WERI-Rb-1 (cell line): ENCODE measurements around the gene ITCH.
"Not testable (repeated sequence)": the region's sequence is repeated elsewhere in the genome, so short reads cannot be mapped to it uniquely, and the experiment has no call there.

Experiments
- DNase-seq: peaks from one replicate; pipeline ENCODE4 v3.0.0-alpha.2; 2020
- H3K27ac ChIP-seq: fragments of 250-450 bp; sonication (Bioruptor Pico); 2 replicates; pipeline ENCODE4 v1.5.1; 2020; ENCODE audit warnings: mild to moderate bottlenecking, moderate library complexity
- H3K27me3 ChIP-seq: fragments of 250-450 bp; sonication (Bioruptor Pico); 2 replicates; pipeline ENCODE4 v1.5.1; 2021; ENCODE audit warnings: mild to moderate bottlenecking, low read depth, moderate library complexity; ENCODE audit not compliant: insufficient read depth, severe bottlenecking
- H3K36me3 ChIP-seq: fragments of 250-450 bp; sonication (Bioruptor Pico); 2 replicates; pipeline ENCODE4 v1.5.1; 2020; ENCODE audit warnings: mild to moderate bottlenecking, moderate library complexity
- H3K4me3 ChIP-seq: 2 replicates; pipeline ENCODE4 v1.5.1; 2011; ENCODE audit warnings: low read depth, mild to moderate bottlenecking, control low read depth, low read length
- H3K9me3 ChIP-seq: fragments of 250-450 bp; sonication (Bioruptor Pico); 2 replicates; pipeline ENCODE4 v1.5.1; 2021; ENCODE audit warnings: mild to moderate bottlenecking, moderate library complexity; ENCODE audit not compliant: severe bottlenecking
- TF ChIP-seq, protein P1 (sequence below): IDR thresholded peaks from 2 replicates; pipeline ENCODE4 v1.5.1; 2011; ENCODE audit warnings: low read depth, mild to moderate bottlenecking, control low read depth, inconsistent platforms, low read length

The ITCH gene

DNA sequence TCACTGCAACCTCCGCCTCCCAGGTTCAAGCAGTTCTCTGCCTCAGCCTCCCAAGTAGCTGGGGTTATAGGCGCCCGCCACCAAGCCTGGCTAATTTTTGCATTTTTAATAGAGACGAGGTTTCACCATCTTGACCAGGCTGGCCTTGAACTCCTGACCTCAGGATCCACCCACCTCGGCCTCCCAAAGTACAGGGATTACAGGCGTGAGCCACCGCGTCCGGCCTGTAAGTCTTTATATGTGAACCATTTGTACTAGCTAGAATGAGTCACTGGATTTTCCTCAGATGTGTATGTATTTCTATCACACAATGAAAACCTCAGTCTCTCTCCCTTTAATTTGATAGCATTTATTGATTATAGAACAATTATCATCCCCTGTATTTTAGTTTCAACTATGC lies 34.0 kb downstream of the ITCH start:
- TF ChIP-seq, protein P1, sequence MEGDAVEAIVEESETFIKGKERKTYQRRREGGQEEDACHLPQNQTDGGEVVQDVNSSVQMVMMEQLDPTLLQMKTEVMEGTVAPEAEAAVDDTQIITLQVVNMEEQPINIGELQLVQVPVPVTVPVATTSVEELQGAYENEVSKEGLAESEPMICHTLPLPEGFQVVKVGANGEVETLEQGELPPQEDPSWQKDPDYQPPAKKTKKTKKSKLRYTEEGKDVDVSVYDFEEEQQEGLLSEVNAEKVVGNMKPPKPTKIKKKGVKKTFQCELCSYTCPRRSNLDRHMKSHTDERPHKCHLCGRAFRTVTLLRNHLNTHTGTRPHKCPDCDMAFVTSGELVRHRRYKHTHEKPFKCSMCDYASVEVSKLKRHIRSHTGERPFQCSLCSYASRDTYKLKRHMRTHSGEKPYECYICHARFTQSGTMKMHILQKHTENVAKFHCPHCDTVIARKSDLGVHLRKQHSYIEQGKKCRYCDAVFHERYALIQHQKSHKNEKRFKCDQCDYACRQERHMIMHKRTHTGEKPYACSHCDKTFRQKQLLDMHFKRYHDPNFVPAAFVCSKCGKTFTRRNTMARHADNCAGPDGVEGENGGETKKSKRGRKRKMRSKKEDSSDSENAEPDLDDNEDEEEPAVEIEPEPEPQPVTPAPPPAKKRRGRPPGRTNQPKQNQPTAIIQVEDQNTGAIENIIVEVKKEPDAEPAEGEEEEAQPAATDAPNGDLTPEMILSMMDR = no peak
- no peak for DNase-seq

DNA sequence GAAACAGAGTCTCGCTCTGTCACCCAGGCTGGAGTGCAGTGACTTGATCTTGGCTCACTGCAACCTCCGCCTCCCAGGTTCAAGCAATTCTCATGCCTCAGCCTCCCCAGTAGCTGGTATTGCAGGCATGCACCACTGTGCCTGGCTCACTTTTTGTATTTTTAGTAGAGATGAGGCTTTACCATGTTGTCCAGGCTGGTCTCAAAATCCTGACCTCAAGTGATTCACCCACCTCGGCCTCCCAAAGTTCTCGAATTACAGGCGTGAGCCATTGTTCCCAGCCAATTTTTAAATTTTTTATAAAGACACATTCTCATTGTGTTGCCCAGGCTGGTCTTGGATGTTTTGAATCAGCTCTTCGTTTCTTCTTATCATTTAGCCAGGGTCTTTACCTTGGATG lies 37.7 kb downstream of the ITCH start:
- not testable (repeated sequence) for H3K9me3 ChIP-seq, H3K27me3 ChIP-seq, H3K27ac ChIP-seq, DNase-seq, H3K4me3 ChIP-seq
- peaks cover 34% of the 10 kb centered on the region for H3K36me3 ChIP-seq

More for the DNA sequence above, 34.0 kb downstream of the ITCH start:
- H3K27me3 ChIP-seq = no peaks in the 10 kb centered on the region
- no peak overlapping the region for H3K27ac ChIP-seq
- peaks cover 52% of the 10 kb centered on the region for H3K36me3 ChIP-seq
- no peaks in the 10 kb centered on the region for H3K9me3 ChIP-seq
- no peak overlapping the region for H3K4me3 ChIP-seq

DNA sequence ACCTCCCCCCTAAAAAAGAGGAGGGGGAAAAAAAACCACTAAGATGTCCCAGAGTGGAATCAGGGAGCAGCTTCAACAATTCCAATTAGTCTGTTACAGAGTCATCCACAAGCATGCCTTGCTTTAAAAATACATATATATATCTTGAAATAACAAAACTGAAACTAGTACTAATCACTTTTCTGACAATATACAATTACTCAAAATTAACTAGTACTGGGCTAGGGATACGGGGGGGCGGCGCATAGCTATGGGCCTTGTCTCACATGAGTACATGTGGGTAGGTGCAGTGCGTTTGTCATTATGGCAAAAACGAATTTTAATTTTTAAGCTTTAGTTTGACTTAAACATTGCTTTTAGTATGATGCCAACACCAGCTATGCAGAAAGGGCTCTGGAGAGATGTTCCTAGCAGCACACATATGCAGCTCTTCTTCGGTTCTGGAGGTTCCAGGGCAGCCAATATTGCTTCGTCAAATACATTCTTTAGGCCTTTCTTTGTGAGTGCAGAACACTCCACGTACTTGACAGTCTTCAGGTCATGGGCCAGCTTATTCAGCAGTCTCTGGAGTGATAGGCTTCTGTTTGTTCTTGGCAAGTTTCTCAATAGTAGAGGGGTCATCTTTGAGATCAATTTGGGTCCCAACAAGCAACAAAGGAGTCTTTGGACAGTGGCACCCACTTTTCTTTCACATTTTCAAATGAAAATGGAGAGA lies 38.8 kb downstream of the ITCH start:
- Histone ChIP-seq H3K9me3 (no peaks in the 10 kb centered on the region), H3K27ac (no peak overlapping the region), H3K36me3 (peaks cover 27% of the 10 kb centered on the region), H3K4me3 (no peak overlapping the region), H3K27me3 (no peaks in the 10 kb centered on the region)
- no peak for DNase-seq
- TF ChIP-seq, protein P1 = no peak

DNA sequence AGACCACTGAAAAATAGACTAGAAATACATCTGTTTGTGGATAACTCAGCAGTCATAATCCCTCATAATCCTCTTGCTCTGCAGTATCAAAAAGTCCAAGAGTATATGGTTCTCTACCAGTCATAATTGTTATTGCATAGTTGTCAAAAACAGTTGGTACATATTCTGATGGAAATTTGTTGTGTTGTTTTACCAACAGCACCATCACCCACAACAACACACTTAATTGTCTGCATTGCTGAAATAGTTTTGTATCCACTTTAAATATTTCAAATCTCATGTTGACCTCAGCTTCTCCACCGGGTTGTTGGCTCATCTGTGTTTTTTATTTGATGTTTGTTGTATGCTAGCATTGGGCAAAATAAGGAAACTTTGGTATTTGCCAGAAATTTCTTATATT lies 39.4 kb downstream of the ITCH start:
- TF ChIP-seq, protein P1 = no peak
- H3K27ac ChIP-seq = no peak overlapping the region
- H3K4me3 ChIP-seq = no peak overlapping the region
- DNase-seq = no peak
- no peaks in the 10 kb centered on the region for H3K27me3 ChIP-seq
- no peaks in the 10 kb centered on the region for H3K9me3 ChIP-seq
- peaks cover 25% of the 10 kb centered on the region for H3K36me3 ChIP-seq

DNA sequence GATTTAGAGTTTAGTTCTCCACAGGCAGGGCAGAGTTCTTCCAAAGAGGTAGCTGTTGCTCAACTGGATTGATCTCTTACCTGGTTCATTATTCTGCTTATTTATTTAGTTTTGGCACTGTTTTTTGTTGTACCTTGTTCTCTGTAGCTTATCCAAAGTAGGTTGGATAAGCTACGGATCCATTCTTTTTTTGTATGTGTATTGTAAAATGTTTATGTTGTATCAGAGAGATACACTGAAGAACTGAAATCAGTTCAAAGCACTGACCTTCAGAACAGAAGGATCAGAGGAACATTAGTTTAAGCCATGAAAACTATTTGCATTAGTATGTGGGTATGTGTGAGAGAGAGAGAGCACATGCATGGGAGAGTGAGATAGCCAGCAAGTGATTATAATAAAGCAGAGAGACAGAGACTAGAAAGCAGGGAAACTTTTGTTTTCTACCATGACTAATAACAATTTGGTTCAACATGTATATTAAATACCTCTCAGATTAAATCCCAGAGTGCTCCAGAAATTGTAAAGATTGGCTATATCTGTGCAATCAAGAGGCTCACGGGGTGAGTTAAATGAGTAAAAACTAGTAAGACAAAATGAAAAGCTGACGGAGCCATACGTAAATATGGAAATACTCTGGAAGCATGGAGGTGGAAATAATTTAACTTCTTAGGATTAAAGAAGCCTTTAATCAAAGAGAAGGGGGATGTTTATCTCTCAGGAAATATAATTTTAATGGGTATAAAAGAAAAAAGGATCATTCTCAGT lies 40.2 kb downstream of the ITCH start:
- Histone ChIP-seq H3K27me3 (no peaks in the 10 kb centered on the region), H3K9me3 (no peaks in the 10 kb centered on the region), H3K27ac (no peak overlapping the region), H3K4me3 (no peak overlapping the region), H3K36me3 (peaks cover 26% of the 10 kb centered on the region)
- TF ChIP-seq, protein P1 = no peak
- no peak for DNase-seq

DNA sequence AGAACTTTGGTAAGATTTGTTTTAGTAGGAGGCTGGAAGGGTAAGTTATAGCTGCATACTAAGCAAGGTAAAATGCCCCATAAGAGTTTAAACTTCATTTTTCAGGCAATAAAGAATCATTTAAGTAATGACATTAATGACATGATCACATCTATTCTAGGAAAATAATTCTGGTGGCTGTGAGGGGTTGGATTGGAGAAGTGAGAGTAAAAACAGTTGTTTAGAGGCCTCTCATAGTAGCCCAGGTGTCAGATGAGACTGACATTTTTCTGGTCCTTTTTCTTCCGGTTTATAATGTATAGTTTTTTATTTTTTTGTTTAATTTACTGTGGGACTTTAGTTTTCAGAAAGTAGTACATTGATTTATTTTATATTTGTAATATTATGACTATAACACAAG lies 40.8 kb downstream of the ITCH start:
- no peak overlapping the region for H3K4me3 ChIP-seq
- TF ChIP-seq, protein P1 = no peak
- no peak for DNase-seq
- H3K27me3 ChIP-seq = no peaks in the 10 kb centered on the region
- no peaks in the 10 kb centered on the region for H3K9me3 ChIP-seq
- H3K36me3 ChIP-seq = peaks cover 28% of the 10 kb centered on the region
- H3K27ac ChIP-seq = no peak overlapping the region
